GM12875 (cell line): ENCODE results near the gene APOC4.

ENCODE experiments used
- H3K4me3 ChIP-seq: one replicate; pipeline ENCODE4 v1.5.1; 2011; ENCODE audit warnings: low read depth, low read length, control low read depth
- TF ChIP-seq, protein P1 (sequence below): IDR thresholded peaks from 2 replicates; pipeline ENCODE4 v1.5.1; 2011; ENCODE audit warnings: low read depth, mild to moderate bottlenecking, control low read depth, inconsistent platforms, low read length, moderate library complexity, borderline replicate concordance; ENCODE audit not compliant: insufficient read depth

APOC4 gene, protein sequence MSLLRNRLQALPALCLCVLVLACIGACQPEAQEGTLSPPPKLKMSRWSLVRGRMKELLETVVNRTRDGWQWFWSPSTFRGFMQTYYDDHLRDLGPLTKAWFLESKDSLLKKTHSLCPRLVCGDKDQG

DNA sequence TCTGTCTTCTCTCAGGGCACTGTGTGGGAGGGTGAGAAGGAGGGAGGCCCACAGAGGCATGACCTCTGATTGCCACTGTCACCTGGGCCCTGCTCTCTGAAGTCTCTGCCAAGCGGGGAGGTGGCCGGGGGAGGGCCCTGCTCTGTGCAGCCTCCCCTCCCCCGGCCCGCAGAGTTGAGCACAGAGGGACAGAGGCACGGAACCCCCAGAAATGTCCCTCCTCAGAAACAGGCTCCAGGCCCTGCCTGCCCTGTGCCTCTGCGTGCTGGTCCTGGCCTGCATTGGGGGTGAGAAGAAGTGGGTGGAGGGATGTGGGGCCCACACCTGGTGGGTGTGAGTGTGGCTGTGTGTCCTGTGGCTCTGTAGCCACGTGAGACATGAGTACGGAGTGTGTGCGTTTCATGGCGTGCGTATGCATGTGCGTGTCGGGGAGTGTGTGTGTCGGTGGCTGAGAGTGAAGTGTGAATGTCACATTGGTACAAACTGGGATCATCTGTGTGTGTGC lies at the start of gene APOC4:
APOC4 (plus strand) TSS at position 171 of the 505 bp plus-strand sequence; CDS start at position 212, 41 bp downstream.
- H3K4me3 ChIP-seq = no peak within 1 kb of the TSS
- TF ChIP-seq, protein P1, sequence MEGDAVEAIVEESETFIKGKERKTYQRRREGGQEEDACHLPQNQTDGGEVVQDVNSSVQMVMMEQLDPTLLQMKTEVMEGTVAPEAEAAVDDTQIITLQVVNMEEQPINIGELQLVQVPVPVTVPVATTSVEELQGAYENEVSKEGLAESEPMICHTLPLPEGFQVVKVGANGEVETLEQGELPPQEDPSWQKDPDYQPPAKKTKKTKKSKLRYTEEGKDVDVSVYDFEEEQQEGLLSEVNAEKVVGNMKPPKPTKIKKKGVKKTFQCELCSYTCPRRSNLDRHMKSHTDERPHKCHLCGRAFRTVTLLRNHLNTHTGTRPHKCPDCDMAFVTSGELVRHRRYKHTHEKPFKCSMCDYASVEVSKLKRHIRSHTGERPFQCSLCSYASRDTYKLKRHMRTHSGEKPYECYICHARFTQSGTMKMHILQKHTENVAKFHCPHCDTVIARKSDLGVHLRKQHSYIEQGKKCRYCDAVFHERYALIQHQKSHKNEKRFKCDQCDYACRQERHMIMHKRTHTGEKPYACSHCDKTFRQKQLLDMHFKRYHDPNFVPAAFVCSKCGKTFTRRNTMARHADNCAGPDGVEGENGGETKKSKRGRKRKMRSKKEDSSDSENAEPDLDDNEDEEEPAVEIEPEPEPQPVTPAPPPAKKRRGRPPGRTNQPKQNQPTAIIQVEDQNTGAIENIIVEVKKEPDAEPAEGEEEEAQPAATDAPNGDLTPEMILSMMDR = no peak

DNA sequence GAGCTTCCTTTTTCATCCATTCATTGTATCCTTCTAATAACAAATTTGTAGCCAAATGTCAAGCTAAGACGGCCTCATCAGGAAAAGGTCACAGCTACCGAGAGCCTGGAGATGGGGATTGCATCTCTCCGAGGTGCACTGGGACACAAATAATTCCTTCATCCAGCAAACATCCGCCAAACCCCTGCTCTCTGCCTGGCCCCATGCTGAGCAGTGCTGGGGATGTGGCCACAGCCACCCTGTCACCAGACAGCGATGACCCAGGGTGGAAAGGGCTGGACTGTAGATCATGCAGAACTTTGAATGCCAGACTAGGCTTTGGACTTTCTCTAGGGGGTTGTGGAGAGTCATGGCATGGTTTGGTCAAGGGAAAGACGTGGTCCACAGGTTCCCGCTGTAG lies 49.1 kb upstream of the APOC4 start:
- no peak overlapping the region for H3K4me3 ChIP-seq
- TF ChIP-seq, protein P1 = no peak

DNA sequence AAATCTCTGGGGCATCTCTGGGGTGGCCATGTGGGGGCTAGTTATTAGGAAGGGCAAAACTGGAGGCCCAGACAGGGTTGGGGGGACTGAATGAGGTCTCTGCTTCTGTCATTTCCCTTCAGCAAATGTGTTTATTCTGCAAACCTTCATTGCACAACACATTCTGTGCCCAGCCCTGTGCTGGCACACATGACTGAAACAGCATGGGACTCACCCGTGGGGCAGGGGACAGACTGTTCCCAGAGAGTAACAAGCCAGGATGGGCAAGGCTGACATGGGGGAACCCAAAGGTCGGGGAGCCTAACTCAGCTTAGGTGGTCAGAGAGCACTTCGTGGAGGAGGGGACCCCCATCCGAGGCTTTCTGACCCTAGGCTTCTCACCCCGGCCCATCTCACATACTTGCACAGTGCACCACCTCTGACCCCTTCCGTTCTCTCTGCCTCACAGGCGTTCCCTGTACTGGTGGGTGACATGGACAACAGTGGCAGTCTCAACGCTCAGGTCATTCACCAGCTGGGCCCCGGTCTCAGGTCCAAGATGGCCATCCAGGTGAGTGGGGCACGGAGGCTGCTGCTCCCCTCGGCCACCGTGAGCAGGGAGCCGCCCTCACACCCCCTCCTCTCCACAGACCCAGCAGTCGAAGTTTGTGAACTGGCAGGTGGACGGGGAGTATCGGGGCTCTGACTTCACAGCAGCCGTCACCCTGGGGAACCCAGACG lies 48.5 kb upstream of the APOC4 start:
- TF ChIP-seq, protein P1 = no peak
- no peak overlapping the region for H3K4me3 ChIP-seq

DNA sequence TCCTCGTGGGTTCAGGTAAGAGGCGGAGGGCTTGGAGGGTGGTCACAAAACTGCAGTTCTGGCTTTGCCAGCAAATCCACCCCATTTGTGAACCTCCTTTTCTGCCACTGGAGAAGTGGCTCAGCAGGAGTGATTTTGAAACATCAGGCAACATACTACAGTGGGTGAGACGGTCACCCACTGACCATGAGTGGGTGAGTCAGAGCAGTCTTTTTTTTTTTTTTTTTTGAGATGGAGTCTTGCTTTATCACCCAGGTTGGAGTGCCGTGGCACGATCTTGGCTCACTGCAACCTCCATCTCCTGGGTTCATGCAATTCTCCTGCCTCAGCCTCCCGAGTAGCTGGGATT lies 48.0 kb upstream of the APOC4 start:
- TF ChIP-seq, protein P1 = no peak
- H3K4me3 ChIP-seq = no peak overlapping the region

DNA sequence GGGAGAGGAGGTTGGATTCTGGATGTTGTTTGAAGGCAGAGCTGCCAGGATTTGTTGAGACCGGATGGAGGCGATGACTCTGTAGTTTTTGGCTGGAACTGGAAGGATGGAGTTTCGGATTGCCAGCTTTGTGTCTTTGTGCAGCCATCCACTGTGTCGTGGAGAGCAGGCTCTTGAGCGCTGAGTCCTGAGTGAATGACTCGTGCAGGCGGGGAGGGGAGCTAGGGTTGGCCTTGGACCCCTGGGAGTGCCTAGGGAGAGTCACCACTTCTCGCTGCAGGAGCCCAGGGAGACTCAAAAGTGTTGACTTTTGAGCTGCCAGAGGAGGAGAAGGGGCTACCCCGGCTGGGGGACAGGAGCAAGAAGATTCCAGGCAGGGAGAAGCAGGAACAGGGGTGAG lies 47.1 kb upstream of the APOC4 start:
- H3K4me3 ChIP-seq = no peak overlapping the region
- TF ChIP-seq, protein P1 = no peak

DNA sequence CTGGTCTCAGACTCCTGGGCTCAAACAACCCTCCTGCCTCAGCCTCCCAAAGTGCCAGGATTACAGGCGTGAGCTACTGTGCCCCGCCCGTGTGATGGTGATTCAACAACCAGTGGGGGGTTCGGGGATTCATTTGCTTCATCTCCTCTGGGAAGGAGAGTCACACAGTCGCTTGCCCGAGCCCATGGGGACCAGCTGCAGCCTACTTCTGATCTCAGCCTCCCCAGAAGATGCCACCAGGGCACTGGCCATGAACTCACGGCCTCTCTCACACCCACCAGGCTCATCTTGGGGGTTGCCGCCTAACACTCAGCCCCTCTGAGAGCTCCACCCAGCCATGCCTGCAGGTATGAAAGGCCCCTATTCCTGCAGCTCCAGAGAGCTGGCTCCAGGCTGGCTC lies 44.2 kb upstream of the APOC4 start:
- TF ChIP-seq, protein P1 = no peak
- H3K4me3 ChIP-seq = no peak overlapping the region
